ENCODE measurements around the gene PIGW. TPM values are rescaled to one million over a fixed set of nuclear protein-coding genes. Genes with fewer than 3 reads are reported as not detected.

The PIGW gene
- total RNA-seq, 5 donors from 2014 or later (not counting 1 experiment from before 2014, with no cell fraction given), result 6.0 to 8.7 (median 6.5) TPM

DNA sequence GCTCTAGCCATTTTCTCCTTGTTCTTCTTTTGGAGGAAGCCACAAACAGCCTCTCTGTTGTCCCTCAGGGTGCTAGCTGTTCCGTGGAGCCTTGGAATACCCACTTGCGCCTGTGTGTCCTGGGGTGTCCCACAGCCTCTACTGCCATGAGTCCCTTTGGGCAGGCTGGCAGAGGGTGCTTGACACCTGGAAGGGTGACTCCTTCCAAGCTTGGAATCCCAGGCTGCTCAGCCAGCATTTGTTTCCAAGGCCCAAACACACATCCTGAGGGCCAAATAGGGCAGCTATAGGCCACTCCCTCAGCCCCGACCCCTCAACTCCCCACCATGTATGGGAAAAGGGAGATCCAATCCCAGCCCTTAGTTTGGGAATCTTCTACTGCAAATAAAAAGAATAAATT lies 33.4 kb upstream of the PIGW start:
- DNase-seq (peak in 1 of 35 experiments; percentile 7), ATAC-seq (replicated peaks in 1 of 4) (no peak)
- Histone ChIP-seq H3K4me3 (ENCODE audit: control insufficient read depth in 1 of 2, extremely low read depth in 1 of 2, low read length in 1 of 2) (no peak overlapping the region), H3K27ac (ENCODE audit: low read length) (peak overlapping the region; percentile 10), H3K4me1 (ENCODE audit: control insufficient read depth in 1 of 2, extremely low read depth in 1 of 2, insufficient read depth in 2 of 2, low read length in 2 of 2) (no peaks in the 10 kb centered on the region), H3K9me3 (no peaks in the 10 kb centered on the region), H3K36me3 (ENCODE audit: control insufficient read depth in 2 of 2, extremely low read depth in 1 of 2, insufficient read depth in 1 of 2, low read length in 1 of 2) (peaks cover 13 to 68% of the 10 kb centered on the region in 2 donors), H3K27me3 (replicated peaks in 1 of 2; ENCODE audit: control insufficient read depth in 2 of 2, extremely low read depth in 1 of 2, insufficient read depth in 2 of 2, low read length in 1 of 2) (no peaks in the 10 kb centered on the region)
- Mint-ChIP-seq H3K4me1 (no peaks in the 10 kb centered on the region), H3K27me3 (no peaks in the 10 kb centered on the region), H3K27ac (no peak overlapping the region), H3K36me3 (peaks cover 19% of the 10 kb centered on the region), H3K4me3 (no peak overlapping the region), H3K9me3 (no peaks in the 10 kb centered on the region)
- ChIA-PET CTCF (no interaction called here), POLR2A (no interaction called here)
- 92% methylated on average over 2 of the region's 3 CpGs for WGBS (ENCODE audit: insufficient coverage)

DNA sequence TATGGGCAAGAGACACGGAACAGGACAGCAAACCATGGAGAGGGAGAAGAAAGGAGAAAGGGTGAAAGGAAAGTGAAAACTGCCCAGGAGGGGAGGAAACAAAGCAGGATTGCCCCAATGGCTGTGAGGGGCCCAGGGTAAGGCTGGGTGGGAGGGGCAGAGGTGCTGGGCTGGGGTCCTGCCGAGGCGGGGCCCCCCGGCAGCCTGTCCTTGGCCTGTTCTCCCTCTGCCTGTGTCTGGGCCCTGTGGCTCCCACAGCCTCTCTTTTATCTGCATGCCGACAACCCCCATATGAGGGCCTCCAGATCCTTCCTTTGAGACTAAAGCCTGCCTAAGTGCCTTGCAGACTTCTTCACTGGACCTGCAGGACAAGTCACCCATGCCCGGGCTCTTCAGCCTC lies 32.8 kb upstream of the PIGW start:
- Mint-ChIP-seq H3K27ac (peak overlapping the region; percentile 35 to 43), H3K4me1 (no peaks in the 10 kb centered on the region), H3K36me3 (peaks cover 16% of the 10 kb centered on the region), H3K4me3 (no peak overlapping the region), H3K27me3 (no peaks in the 10 kb centered on the region), H3K9me3 (no peaks in the 10 kb centered on the region)
- no peaks in the 10 kb centered on the region for H3K4me1 ChIP-seq (ENCODE audit: control insufficient read depth in 1 of 2, extremely low read depth in 1 of 2, insufficient read depth in 2 of 2, low read length in 2 of 2)
- no peak for ATAC-seq (replicated peaks in 1 of 4)
- H3K9me3 ChIP-seq, result no peaks in the 10 kb centered on the region
- ChIA-PET POLR2A (no interaction called here), CTCF (no interaction called here)
- DNase-seq, result peak in 1 of 35 experiments; percentile 18
- H3K4me3 ChIP-seq (ENCODE audit: control insufficient read depth in 1 of 2, extremely low read depth in 1 of 2, low read length in 1 of 2), result no peak overlapping the region
- H3K36me3 ChIP-seq (ENCODE audit: control insufficient read depth in 2 of 2, extremely low read depth in 1 of 2, insufficient read depth in 1 of 2, low read length in 1 of 2), result peaks cover 13 to 66% of the 10 kb centered on the region in 2 donors
- H3K27ac ChIP-seq (ENCODE audit: low read length), result no peak overlapping the region
- no peaks in the 10 kb centered on the region for H3K27me3 ChIP-seq (replicated peaks in 1 of 2; ENCODE audit: control insufficient read depth in 2 of 2, extremely low read depth in 1 of 2, insufficient read depth in 2 of 2, low read length in 1 of 2)
- 98% methylated on average over 5 of the region's 6 CpGs for WGBS (ENCODE audit: insufficient coverage)

DNA sequence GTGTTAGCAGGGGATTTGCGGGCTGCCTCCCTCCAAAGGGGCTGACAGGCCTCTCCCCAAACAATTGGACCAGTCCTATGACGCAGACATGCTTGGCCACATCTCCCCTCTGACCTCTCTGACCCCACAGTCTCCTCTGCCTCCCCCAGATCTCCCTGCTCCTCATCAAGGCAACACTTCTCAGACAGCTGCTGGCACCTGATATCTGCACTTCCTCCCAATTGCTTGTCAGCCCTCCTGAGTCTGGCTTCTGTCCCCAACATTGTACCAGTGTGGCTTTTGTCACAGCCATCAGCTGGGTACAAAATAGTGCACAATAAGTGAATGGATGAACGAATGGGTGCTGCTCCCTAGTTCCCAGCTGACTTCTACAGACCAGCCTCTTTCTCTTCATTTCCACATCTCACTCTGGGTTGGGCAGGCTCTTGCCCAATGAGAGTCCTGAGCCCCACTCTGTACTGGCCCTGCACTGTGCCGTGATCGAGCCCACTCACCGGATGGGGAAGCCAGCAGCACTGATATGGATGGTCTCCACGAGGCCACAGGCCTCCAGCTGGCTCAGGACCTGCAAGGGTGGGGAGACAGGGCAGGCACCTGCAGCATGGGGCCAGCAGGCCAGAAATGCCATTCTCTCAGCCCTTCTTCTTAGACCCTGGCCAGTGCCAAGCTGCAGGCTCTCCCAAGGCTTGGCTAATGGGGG lies 31.2 kb upstream of the PIGW start:
- Mint-ChIP-seq H3K4me3 (no peak overlapping the region), H3K4me1 (no peaks in the 10 kb centered on the region), H3K27me3 (no peaks in the 10 kb centered on the region), H3K36me3 (peaks cover 13% of the 10 kb centered on the region), H3K27ac (peak overlapping the region in 1 of 2 donors; percentile 48), H3K9me3 (no peaks in the 10 kb centered on the region)
- Histone ChIP-seq H3K4me3 (ENCODE audit: control insufficient read depth in 1 of 2, extremely low read depth in 1 of 2, low read length in 1 of 2) (no peak overlapping the region), H3K4me1 (ENCODE audit: control insufficient read depth in 1 of 2, extremely low read depth in 1 of 2, insufficient read depth in 2 of 2, low read length in 2 of 2) (no peaks in the 10 kb centered on the region), H3K36me3 (ENCODE audit: control insufficient read depth in 2 of 2, extremely low read depth in 1 of 2, insufficient read depth in 1 of 2, low read length in 1 of 2) (peaks cover 7 to 62% of the 10 kb centered on the region in 2 donors), H3K27ac (ENCODE audit: low read length) (no peak overlapping the region), H3K9me3 (no peaks in the 10 kb centered on the region), H3K27me3 (replicated peaks in 1 of 2; ENCODE audit: control insufficient read depth in 2 of 2, extremely low read depth in 1 of 2, insufficient read depth in 2 of 2, low read length in 1 of 2) (no peaks in the 10 kb centered on the region)
- DNase-seq (peak in 1 of 35 experiments; percentile 8), ATAC-seq (replicated peaks in 1 of 4) (no peak)
- POLR2A ChIA-PET, result no interaction called here
- CTCF ChIA-PET, result no interaction called here
- whole genome bisulfite sequencing (ENCODE audit: insufficient coverage), result 100% methylated on average over 6 of the region's 7 CpGs

DNA sequence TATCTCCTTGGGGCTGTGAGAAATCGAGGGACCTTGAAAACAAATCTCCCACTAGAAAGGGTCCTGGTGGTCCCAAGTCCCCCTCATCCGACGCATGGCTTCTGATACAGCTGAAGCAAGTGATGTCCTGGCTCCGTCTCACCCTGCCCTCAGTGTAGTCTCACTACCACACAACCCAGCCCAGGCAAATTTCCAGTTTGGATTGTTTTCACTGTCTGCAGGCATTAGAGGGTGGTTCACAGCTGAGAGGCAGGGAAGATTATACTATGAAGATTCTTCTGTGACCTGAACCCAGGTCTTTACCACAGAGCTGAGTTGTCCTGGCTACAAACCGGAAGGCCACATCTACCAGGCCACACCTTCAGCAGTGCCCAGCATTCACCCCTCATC lies 30.6 kb upstream of the PIGW start:
- Mint-ChIP-seq H3K27ac (no peak overlapping the region), H3K4me3 (no peak overlapping the region), H3K27me3 (no peaks in the 10 kb centered on the region), H3K4me1 (no peaks in the 10 kb centered on the region), H3K36me3 (peaks cover 10% of the 10 kb centered on the region), H3K9me3 (no peaks in the 10 kb centered on the region)
- ChIA-PET CTCF (interaction anchor here in 1 of 2 donors (0.6 kb wide), 1 partner anchor 499 kb away, joined by 4 read pairs; no protein-coding TSS in a partner anchor), POLR2A (interaction anchor here in 1 of 2 donors (0.6 kb wide), 1 partner anchor 15 kb away, joined by 10 read pairs; no protein-coding TSS in a partner anchor)
- Histone ChIP-seq H3K27ac (ENCODE audit: low read length) (no peak overlapping the region), H3K4me1 (ENCODE audit: control insufficient read depth in 1 of 2, extremely low read depth in 1 of 2, insufficient read depth in 2 of 2, low read length in 2 of 2) (no peaks in the 10 kb centered on the region), H3K27me3 (replicated peaks in 1 of 2; ENCODE audit: control insufficient read depth in 2 of 2, extremely low read depth in 1 of 2, insufficient read depth in 2 of 2, low read length in 1 of 2) (no peaks in the 10 kb centered on the region), H3K9me3 (no peaks in the 10 kb centered on the region), H3K4me3 (ENCODE audit: control insufficient read depth in 1 of 2, extremely low read depth in 1 of 2, low read length in 1 of 2) (no peak overlapping the region), H3K36me3 (ENCODE audit: control insufficient read depth in 2 of 2, extremely low read depth in 1 of 2, insufficient read depth in 1 of 2, low read length in 1 of 2) (peaks cover 7 to 62% of the 10 kb centered on the region in 2 donors)
- ATAC-seq (replicated peaks in 1 of 4) (no peak), DNase-seq (no peak)
- WGBS (ENCODE audit: insufficient coverage), result no CpG with 5 or more reads among the region's 5 CpGs

DNA sequence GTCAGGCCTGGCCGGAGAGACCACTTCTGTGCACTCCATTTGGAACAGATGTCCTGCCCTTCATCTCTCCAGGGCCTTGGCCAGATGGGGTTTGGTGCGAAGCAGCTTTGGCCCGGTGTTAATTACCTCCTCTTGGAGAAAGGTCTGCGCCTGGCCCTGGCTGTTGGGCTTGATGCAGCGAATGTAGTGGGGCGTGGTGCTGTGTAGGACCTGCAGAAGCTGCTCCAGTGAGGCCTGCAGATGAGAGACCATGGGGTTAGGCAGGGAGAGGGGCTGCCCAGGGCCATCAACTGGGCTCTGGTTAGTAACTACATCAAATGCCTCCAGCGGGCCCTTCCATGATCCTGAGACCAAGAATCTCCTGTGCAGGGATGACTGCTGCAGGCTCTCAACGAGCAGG lies 29.6 kb upstream of the PIGW start:
- Histone ChIP-seq H3K27me3 (replicated peaks in 1 of 2; ENCODE audit: control insufficient read depth in 2 of 2, extremely low read depth in 1 of 2, insufficient read depth in 2 of 2, low read length in 1 of 2) (no peaks in the 10 kb centered on the region), H3K36me3 (ENCODE audit: control insufficient read depth in 2 of 2, extremely low read depth in 1 of 2, insufficient read depth in 1 of 2, low read length in 1 of 2) (peaks cover 7 to 64% of the 10 kb centered on the region in 2 donors), H3K9me3 (no peaks in the 10 kb centered on the region), H3K4me1 (ENCODE audit: control insufficient read depth in 1 of 2, extremely low read depth in 1 of 2, insufficient read depth in 2 of 2, low read length in 2 of 2) (no peaks in the 10 kb centered on the region), H3K27ac (ENCODE audit: low read length) (no peak overlapping the region), H3K4me3 (ENCODE audit: control insufficient read depth in 1 of 2, extremely low read depth in 1 of 2, low read length in 1 of 2) (no peak overlapping the region)
- Mint-ChIP-seq H3K36me3 (peaks cover 10% of the 10 kb centered on the region), H3K27ac (no peak overlapping the region), H3K4me3 (no peak overlapping the region), H3K4me1 (no peaks in the 10 kb centered on the region), H3K27me3 (no peaks in the 10 kb centered on the region), H3K9me3 (no peaks in the 10 kb centered on the region)
- no peak for ATAC-seq (replicated peaks in 1 of 4)
- WGBS (ENCODE audit: insufficient coverage), result 99% methylated on average over 8 of the region's 8 CpGs
- CTCF ChIA-PET, result no interaction called here
- POLR2A ChIA-PET, result no interaction called here
- no peak for DNase-seq

DNA sequence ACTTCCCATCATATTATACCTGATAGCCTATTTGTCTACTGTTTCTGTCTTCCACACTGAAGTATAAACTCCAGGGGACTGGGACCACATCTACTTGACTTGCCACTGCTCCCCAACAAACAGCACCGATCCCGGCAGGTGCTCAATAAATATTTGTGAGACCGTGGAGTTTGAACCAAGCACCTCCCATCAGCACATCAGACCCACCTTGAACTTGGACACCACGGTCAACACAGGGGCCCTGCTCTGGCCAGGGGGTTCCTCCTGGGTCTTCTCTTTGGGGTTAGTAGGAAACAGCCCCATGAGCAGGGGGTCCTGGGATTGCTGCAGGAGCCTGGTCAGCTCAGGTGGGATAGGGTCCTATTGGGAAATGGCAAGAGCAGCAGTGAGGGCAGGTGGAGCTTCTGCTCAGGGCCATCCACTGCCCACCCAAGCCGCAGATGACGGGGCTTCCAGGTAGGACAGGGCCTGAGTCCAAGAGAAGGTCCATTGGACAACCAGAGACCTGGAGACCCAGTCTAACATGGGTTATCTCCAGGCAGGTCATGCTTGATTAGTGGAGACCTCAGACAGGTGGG lies 28.4 kb upstream of the PIGW start:
- Histone ChIP-seq H3K9me3 (no peaks in the 10 kb centered on the region), H3K4me1 (ENCODE audit: control insufficient read depth in 1 of 2, extremely low read depth in 1 of 2, insufficient read depth in 2 of 2, low read length in 2 of 2) (no peaks in the 10 kb centered on the region), H3K36me3 (ENCODE audit: control insufficient read depth in 2 of 2, extremely low read depth in 1 of 2, insufficient read depth in 1 of 2, low read length in 1 of 2) (peaks cover 7 to 61% of the 10 kb centered on the region in 2 donors), H3K27me3 (replicated peaks in 1 of 2; ENCODE audit: control insufficient read depth in 2 of 2, extremely low read depth in 1 of 2, insufficient read depth in 2 of 2, low read length in 1 of 2) (no peaks in the 10 kb centered on the region), H3K4me3 (ENCODE audit: control insufficient read depth in 1 of 2, extremely low read depth in 1 of 2, low read length in 1 of 2) (no peak overlapping the region), H3K27ac (ENCODE audit: low read length) (no peak overlapping the region)
- DNase-seq (peak in 1 of 35 experiments; percentile 4), ATAC-seq (replicated peaks in 1 of 4) (no peak)
- Mint-ChIP-seq H3K36me3 (peaks cover 15% of the 10 kb centered on the region), H3K27ac (no peak overlapping the region), H3K4me1 (no peaks in the 10 kb centered on the region), H3K4me3 (no peak overlapping the region), H3K27me3 (no peaks in the 10 kb centered on the region), H3K9me3 (no peaks in the 10 kb centered on the region)
- ChIA-PET POLR2A (no interaction called here), CTCF (no interaction called here)
- 100% methylated on average over 2 of the region's 6 CpGs for WGBS (ENCODE audit: insufficient coverage)
